Activated CD4-positive, CD25-positive, alpha-beta regulatory T cell treated with anti-CD3 and anti-CD28 coated beads, Interleukin-2, amount 50 U/mL, for 16 hours (primary cell): ENCODE data around the gene FGF6.
"Not testable (repeated sequence)": the region's sequence is repeated elsewhere in the genome, so short reads cannot be mapped to it uniquely, and the experiment has no call there.

ENCODE experiments used
- DNase-seq: peaks from one replicate; pipeline ENCODE4 v3.0.0-alpha.2; 2020; ENCODE audit warnings: low read depth, low spot score

Gene FGF6, protein sequence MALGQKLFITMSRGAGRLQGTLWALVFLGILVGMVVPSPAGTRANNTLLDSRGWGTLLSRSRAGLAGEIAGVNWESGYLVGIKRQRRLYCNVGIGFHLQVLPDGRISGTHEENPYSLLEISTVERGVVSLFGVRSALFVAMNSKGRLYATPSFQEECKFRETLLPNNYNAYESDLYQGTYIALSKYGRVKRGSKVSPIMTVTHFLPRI

DNA sequence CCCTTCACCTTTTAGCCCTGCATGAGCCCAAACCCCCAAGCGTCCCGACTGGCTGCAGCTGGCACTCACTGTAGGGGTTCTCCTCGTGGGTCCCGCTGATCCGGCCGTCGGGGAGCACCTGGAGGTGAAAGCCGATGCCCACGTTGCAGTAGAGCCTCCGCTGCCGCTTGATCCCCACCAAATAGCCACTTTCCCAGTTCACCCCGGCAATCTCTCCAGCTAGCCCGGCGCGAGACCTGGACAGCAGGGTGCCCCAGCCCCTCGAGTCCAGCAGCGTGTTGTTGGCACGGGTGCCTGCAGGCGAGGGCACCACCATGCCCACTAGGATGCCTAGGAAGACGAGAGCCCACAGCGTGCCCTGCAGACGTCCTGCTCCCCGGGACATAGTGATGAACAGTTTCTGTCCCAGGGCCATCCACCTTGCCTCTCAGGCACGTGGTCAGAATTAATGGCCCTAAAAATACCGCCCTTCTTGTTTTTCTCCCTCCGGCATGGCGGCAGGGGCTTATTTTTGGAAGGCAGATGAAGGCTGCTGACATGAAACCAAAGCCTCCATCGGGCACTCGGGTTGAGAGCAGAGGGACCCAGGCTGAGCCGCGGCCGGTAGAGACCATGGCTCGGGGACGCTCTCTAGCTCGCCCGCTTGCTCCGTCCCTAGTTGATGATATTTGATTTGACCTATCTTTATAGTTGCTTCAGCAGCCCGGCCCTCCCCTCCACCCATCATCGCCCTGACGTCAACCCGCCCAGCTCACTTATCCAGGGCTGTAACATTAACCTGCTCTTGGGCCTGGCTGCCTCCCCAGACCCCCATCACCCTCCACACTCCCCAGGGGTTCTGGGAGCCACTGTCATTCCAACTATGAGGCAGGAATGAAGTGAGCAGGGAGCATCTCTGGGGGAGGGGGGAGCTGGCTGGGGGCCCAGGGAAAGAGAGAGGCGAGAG lies at the start of gene FGF6:
FGF6 (minus strand) TSS at position 660 of the 946 bp plus-strand sequence; CDS start at position 415, 245 bp downstream.
- DNase-seq: no peak

DNA sequence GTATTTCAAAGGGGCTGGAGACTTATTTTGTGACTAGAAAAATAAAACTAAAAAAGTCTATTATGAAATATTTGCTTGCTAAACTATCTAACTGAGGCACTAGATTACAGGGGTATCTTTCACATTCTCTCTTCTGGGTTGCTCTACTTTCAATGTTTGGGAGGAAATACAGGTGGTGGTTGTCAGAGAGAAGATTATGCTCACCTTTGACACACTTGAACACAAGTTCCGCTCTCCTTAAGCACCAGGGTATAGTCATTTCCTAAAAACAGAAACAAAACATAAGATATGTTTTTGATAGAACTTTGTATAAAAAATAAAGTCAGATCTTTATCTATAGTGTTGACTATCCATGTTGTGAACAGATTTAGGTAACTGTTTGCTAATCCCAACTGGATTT lies 45.4 kb upstream of the FGF6 start:
- DNase-seq: no peak

DNA sequence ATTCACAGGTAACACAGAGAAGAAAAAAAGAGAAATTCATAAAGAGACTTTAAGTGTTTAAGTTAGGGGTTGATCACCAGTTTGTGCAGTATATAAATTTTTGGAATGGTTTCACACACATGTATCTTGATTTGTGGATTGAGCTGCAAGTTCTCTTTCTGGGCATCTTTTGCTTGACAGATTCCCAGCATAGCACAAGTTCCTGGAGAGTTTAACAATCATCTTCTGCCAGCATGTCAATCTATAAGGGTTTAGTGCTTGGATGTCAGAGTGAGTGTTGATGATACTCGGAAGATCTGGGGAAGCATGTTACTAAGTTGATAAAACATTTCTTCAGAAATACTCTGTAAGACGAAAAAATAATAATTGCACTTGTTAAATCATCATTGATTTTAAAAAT lies 43.9 kb upstream of the FGF6 start:
- no peak for DNase-seq

DNA sequence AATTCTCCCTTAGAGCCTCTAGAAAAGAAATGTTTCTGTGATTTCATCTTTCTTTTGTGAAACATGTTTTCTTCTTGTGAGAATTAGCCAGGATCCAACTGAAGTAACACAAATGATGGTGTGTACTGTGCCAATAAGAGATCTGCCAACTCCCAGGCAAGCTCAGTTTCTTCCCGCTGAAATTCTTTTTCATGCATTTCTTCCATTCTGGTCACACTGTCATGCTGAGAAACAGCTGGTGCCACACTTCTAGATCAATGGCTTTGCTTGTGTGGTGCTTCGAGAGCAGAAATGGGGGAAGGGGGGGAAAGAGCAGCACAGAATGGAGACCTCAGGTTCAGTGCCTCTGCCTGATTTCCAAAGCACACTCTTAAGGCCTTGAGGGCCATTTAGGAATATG lies 41.4 kb upstream of the FGF6 start:
- DNase-seq: no peak

DNA sequence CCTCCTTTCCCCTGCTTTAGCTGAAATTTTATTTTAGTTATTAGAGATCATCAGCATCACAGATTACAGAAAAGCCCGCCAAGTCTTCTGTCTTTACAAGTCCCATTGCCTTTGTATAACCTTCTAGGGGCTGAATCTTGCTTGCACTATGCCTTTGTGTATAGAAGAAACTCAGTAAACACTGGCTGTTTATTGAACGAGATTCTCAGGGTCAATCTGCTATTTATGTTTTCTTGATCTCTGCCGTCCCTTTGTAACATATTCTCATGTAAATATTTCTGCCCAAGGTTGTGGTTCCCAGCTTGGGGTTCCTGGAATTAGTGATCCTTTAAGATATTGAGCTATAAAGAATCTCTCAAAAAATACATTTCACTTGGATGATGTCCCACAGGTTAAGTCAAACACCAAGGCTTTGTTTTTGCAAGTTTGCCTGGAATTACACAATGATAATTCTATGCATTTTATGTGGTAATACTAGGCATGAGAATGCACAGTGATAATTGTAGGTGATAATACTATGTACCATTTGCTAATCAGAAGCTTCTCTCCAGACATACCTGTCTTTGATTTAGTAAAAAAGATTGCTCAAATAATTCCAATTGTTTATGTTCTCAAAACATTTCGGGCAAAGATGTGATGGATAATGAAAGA lies 40.6 kb upstream of the FGF6 start:
- no peak for DNase-seq

DNA sequence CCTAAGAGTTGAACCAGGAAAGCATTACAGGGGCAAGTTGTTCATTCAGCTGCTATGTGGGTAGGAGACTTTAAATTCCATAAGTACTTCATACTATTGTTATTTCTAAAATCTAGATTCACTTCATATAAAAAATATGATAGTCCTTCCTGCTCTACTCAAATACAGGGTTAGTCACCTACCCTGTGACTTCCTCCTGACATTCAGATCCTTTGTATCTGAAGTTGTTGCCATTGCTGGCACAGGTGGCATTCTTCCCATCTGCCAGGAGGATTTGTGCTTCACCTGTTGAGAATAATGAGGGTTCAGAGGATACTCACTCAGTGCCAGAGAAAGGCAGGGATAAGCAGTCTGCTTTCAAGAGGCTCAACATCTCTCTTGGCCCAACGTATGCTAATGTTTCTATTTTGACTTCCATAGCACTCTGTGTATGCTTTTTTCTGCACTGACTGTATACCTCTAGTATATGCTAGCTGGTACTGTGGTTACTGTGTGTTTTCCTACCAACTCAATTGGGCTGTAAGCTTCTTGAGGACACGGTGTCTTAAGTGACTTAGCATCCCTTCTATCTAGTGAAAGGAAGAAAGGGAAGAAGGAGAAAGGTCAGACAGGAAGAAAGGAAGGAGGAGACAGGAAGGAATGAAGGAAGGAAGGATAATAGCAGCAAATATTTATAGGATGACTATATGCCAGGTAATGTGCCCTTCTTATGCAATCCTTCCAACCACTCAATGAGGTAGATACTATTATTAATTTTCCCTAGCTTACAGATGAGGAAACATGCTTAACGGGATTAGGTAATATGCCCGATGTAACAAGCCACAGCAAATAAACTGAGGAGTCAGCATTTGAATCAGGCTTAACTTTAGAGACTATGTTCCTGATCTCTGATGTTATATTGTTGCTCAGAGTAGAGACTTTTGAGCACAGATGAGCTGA lies 38.5 kb upstream of the FGF6 start:
- DNase-seq: no peak

DNA sequence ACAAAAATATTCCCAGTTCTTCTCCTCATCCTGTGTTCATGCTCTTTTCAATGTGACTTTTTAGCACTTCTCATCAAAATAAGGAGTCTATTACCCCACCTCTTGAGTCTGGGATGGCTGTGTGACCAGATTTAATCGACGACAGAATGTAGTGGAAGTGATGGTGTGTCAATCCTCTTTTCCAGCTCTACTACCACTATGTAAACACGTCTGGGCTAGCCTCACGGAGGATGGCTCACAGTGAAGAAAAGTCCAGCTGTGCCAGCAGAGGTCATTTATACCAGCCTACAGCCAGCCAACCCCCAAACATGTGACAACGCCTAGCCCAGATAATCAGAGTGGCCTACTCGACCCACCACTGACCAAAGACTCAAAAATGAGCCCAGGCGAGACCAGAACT lies 37.3 kb upstream of the FGF6 start:
- DNase-seq: no peak

DNA sequence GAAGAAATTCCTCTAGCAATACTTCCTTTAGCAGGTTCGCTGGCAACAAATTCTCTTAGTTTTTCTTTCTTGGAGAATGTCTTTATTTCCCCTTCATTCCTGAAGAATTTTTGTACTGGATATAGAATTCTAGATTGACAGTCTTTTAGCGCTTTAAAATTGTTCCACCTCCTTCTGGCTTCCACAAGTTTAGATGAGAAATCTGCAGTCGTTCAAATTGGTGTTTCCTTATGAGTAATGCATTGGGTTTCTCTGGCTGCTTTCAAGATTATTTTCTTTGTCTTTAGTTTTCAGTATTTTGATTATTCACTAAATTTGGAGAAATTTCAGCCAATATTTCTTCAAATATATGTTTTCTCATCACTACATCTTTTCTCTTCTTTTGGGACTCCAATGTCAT lies 33.3 kb upstream of the FGF6 start:
- no peak for DNase-seq

DNA sequence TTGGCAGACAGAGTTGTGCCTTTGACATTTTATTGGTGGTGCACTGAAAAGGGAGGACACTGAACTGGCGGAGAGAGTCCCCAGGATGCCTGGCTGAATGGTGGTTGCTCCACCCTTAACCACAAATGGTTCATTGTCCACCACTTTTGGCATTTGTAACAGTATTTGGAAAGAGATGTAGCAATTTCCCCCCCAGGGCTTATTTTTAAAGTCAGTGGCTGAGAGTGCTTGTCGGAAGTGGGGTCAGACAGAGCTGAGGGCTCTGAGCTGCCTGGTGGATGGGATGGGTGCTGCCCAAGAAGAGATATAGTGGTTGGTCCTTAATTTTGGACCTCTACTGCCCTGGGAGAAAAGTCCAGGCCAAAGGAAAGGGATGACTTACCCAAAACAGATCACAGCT lies 31.5 kb upstream of the FGF6 start:
- DNase-seq: no peak

DNA sequence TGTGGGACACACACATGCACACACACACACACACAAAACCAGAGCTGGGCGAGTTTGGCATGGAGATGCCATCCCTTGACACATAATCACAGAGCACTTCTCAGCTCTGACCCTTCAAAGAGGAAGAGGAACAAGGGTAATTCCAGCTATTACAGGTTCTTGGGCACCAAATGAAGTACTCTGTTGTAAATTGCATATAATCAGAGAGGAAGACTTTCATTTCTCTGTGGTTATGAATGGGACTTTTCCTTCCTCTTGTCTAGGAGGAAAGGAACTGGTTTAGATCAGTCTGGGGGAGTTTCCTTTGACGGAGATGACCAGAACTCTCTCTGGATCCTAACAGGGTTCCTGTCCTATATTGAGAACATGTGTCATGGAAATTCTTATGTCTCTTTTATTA lies 26.4 kb upstream of the FGF6 start:
- DNase-seq: no peak

DNA sequence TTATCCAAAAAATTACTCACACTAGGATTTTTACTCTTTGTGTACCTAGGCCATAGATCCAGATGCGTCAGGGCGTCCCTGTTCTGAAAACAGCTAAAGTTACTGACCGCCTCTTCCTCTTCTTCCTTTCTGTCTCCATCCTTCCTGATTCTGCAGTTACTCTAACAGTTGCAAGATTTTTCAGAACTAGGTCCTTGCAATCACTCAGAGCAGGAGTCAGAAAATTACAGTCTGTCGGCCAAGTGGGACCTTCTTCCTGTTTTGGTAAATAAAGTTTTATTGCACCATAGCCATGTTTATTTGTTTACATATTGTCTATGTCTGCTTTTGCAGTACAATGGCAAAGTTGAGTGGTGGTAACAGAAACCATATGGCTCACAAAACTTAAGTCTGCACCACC lies 25.6 kb upstream of the FGF6 start:
- no peak for DNase-seq

DNA sequence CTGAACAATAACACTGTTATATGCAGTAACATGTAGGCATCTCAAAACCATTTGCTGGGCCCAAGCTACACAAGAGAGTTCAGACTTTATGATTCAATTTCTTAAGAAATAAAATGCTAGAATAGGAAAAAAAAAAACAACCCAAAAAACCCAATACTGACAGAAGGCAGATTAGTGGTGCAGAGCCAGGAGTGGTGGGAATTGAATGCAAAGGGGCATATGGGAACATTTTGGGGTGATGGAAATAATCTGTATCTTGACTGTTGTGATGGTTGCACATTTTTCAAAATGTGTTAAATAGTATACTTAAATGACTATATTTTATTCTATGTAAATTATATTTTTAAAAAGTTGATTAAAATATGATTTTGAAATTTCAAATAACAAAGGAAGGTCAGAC lies 23.4 kb upstream of the FGF6 start:
- DNase-seq: no peak

DNA sequence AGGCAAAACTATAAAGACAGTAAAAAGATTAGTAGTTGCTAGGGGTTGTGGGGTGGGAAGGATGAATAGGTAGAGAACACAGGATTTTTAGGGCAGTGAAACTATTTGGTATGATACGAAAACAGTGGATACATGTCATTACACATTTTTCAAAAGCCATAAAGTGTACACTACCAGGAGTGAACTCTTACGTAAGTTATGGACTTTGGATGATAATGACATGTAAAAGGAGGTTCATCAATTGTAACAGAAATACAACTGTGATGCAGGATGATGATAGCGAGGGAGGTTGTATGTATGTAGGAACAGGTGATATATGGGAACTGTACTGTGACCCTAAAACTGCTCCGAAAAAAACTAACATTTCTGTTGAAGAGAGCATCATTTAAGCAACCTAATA lies 15.1 kb upstream of the FGF6 start:
- no peak for DNase-seq

DNA sequence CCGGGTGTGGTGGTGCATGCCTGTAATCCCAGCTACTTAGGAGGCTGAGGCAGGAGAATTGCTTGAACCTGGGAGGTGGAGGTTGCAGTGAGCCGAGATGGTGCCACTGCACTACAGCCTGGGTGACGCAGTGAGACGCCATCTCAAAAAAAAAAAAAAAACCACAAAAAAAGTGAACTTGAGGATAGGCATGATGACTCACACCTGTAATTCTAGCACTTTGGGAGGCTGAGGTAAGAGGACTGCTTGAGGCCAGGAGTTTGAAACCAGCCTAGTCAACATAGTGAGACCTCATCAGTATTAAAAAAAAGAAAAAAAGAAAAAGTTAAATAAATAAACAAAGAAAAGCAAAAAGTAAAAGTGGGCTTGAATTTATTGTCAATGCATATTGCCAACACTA lies 10.2 kb upstream of the FGF6 start:
- not testable (repeated sequence) for DNase-seq

DNA sequence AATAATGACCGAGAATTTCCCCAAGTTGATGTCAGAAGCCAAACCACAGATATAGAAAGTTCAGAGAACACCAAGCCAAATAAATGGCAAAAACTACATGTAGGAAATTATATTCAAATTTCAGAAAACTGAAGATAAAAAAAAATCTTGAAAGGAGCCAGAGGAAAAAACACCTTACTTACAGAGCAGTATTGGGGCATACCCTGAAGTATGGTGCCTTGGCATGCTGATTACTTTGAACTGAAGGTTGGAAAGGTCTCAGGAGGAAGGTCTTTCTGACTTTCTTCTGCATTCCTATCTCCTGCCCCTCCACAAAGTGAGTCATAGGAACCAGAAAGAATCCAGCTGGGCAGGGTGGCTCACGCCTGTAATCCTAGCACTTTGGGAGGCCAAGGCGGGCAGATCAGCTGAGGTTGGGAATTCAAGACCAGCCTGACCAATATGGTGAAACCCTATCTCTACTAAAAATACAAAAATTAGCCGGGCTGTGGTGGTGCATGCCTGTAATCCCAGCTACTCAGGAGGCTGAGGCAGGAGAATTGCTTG lies 8.8 kb upstream of the FGF6 start:
- DNase-seq: no peak

DNA sequence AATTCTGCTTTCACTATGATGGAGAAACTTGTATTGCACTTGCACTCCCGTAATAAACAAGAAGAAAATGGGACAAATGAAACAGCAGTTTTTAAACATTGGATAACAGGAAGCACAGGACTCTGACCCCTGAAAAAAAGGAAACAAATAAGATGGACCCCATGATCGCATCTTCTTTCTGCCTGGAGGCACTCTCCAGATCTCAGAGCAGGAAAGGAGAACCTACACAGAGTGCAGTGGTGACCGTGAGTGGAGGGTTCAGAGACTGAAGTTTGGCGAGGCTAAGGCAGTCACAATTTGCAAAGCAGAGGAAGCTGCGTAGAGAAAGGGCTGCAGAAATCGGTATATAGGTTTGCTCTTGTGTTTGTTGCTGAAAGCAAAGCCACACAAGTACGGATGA lies 6.1 kb upstream of the FGF6 start:
- no peak for DNase-seq

DNA sequence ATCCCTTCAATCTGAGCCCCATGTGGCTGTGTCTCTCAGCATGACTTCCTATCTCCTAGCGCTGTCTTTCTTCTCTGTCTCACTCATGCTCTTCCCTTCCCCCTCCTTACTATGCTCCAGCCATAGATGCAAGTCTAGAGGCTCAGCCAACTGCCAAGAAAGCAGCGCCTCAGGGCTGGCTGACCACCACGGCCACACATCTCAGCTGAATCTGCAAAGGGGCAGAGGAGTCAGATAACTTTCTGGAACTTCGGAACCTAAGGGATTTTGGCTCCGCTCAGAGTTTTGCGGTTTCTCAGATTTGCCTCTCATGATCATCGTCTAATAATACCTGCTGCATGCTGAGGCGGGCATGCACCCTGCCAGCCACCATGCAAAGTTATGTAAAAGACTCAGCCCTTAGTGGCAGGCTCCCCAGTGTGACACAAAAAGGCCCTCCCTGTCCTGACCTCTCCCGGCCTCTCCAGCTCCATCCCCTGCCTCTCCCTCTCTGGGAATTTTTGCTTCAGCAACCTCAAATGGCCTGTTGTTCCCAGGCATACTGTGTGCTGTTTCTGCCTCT lies 5.0 kb upstream of the FGF6 start:
- DNase-seq: no peak

DNA sequence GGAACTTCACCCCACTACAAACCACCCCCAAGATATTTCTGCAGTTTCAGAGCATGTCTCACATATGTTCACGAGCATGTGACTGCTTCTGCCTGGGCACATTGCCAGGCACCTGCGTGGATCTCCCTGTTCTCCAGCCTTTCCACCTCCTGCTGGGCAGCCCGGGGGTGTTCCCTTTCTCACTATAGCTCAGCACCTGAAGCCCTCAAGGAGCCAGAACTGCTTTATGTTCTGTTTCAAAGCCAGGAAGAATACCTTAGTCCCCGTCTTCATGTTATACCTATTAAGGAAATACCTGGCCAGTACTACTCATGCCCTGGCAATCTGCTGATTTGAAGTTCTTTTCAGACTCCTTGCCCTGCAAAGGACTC lies 4.2 kb upstream of the FGF6 start:
- DNase-seq: no peak

DNA sequence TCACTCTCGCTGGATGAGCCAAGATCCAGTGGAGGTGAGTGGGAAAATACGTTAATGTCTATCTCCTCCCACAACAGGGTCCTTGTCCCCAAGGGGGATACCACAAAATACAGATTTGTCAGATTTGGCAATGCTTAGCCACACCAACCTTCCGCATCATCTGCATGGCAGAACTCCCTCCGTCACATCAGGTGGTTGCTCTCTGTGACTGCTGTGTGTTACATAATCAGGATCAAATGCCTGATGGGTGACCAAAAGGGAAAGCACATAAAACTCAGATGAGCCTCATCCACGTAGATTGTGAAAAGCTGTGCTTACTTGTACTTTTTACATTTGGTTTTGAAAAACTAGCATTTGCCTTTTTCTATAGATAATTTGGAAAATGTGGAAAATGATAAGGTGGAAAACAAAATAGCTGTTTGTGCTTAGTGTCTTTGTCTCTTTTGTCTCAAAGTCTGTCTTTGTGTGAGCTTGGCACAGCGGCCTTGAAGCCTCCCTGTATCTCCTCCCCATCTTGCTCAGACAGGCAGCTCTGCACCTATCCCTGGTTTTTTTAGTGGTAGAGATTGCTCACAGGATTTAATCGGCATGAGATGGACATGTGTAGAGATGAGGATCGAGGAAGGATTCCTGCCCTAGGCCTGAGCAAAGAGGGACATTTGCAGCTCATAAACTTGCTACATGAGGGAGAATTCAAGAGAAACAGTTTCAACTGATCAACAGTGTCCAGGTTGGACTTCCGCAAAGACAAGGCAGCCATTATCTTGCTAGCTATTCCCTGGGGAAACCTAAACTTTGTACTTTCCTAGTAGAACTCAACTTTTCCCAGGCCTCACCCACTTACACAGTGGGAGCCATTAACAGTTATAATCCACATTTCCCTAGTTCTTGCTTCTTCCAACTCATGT lies 3.6 kb upstream of the FGF6 start:
- no peak for DNase-seq

DNA sequence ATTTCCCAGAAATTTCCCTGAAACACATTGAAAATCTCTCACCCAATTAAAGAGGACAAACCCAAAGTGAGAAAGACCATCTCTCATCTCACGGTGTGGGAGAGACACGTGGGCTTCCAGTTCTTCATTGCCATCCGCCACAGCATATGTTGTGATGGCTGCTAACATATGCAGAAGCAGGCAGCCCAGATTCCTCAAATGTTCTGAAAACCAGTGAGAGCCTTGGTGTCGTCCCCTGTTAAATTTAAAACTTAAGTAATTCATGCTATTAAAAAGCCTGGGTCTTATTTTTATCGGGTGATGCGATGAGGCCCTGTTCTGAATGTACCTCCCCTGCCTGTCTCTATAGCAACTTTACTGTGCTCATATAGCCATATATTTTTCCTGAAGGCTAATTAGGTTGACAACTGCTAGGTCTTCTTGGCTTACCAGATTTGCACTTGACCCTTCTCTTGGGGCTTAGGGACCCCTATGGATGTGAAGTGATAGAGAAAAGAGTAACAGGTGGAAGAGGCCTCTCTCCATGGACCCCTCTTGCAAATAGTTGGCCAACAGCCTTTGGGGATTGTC lies 2.8 kb upstream of the FGF6 start:
- no peak for DNase-seq
